ENCODE results near the gene GRIN2A.

GRCh38 chr16:9837481-9837880 is 344.7 kb downstream of the GRIN2A start:
- TF ChIP-seq CTCF (IDR thresholded peaks at IDR 0.05) (no peak), POLR2A (IDR thresholded peaks at IDR 0.05) (no peak)

Data from body of pancreas (tissue), 4 donors.